GM12891 (cell line): ENCODE data around the gene TRMT10C.

Experiments used
- PAX5 ChIP-seq: IDR thresholded peaks from 2 replicates; pipeline ENCODE4 v1.6.1; 2011; ENCODE audit warnings: low read length, moderate library complexity, mild to moderate bottlenecking; ENCODE audit not compliant: insufficient read depth, severe bottlenecking
- POLR2A ChIP-seq: IDR thresholded peaks from 2 replicates; pipeline ENCODE4 v1.6.1; 2011; ENCODE audit warnings: low read depth, low read length, control low read depth
- POLR2AphosphoS5 ChIP-seq: IDR thresholded peaks from 2 replicates; pipeline ENCODE4 v1.6.1; 2011; ENCODE audit warnings: low read depth, low read length, control low read depth
- POU2F2 ChIP-seq: IDR thresholded peaks from 2 replicates; pipeline ENCODE4 v1.6.1; 2011; ENCODE audit warnings: low read depth, mild to moderate bottlenecking, control low read depth, low read length, moderate library complexity
- SPI1 ChIP-seq: IDR thresholded peaks from 2 replicates; pipeline ENCODE4 v1.6.1; 2011; ENCODE audit warnings: low read depth, low read length, control low read depth
- TAF1 ChIP-seq: IDR thresholded peaks from 2 replicates; pipeline ENCODE4 v1.6.1; 2011; ENCODE audit warnings: low read depth, low read length, control low read depth

GRCh38 chr3:101567528-101568317 lies 6.1 kb downstream of the TRMT10C start:
- TF ChIP-seq TAF1 (no peak), POLR2A (peak; percentile 63), POLR2AphosphoS5 (no peak), PAX5 (no peak), POU2F2 (no peak), SPI1 (no peak)
